AG09309 (cell line): Measurements from ENCODE around the gene PTH1R.

ENCODE experiments used
- DNase-seq: peaks from one replicate; pipeline ENCODE4 v3.0.0-alpha.2; 2010; ENCODE audit warnings: low read depth
- H3K4me3 ChIP-seq: 2 replicates; pipeline ENCODE4 v1.5.1; 2011; ENCODE audit warnings: mild to moderate bottlenecking, low read depth, low read length, moderate library complexity; ENCODE audit not compliant: control insufficient read depth
- CTCF ChIP-seq: IDR thresholded peaks from 2 replicates; pipeline ENCODE4 v1.5.1; 2011; ENCODE audit warnings: mild to moderate bottlenecking, low read depth, low read length, inconsistent platforms; ENCODE audit not compliant: insufficient read depth, control insufficient read depth; ENCODE audit errors: missing control alignments

PTH1R gene

DNA sequence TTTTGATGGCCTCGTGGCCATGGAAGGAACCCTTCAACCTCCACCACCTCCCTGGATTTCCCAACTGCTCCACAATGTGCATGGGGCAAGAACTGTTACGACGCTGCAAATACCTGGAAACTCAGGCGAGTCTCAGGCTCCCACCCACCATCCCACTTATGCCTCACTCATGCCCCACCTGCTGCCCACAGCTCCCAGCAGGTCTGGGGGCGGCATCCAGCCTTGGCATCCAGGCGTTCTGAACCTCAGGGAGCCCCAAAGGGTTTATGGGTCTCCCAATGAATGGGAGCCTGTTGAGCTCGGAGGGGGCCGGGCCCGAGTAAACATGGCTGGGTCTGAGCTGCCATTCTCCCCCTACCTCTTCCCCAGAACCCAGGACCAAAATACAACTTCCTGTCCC, 2.0 kb upstream of the PTH1R start:
- no peak overlapping the region for H3K4me3 ChIP-seq
- TF ChIP-seq CTCF = no peak
- no peak for DNase-seq

- no peak overlapping the region for H3K4me3 ChIP-seq
- no peak for TF ChIP-seq CTCF
- DNase-seq = no peak
Observed at GRCh38 chr3:46876313-46877300, 914 bp upstream of the PTH1R start.

GRCh38 chr3:46878781-46879436, 1.4 kb downstream of the PTH1R start:
- TF ChIP-seq CTCF = peak; percentile 11
- DNase-seq = no peak
- no peak overlapping the region for H3K4me3 ChIP-seq

- no peak overlapping the region; the same call in 1 of the 2 replicates for H3K4me3 ChIP-seq
- TF ChIP-seq CTCF = no peak
- DNase-seq = no peak
Observed at GRCh38 chr3:46880884-46881595, 3.5 kb downstream of the PTH1R start.

- DNase-seq = no peak
- TF ChIP-seq CTCF = no peak
- H3K4me3 ChIP-seq = peak overlapping the region; percentile 44
Observed at GRCh38 chr3:46881596-46882376, 4.3 kb downstream of the PTH1R start.
